ENCODE data around the gene WDR37.
A peak's percentile ranks its signal among the peaks of the same experiment; 100 is the strongest.

The WDR37 gene

GRCh38 chr10:1134156-1134555 is 78.0 kb downstream of the WDR37 start:
- no peak overlapping the region for H3K4me3 ChIP-seq (ENCODE audit: low read length)
- TF ChIP-seq CTCF (IDR thresholded peaks at IDR 0.05; ENCODE audit: insufficient read depth, low read depth, low read length, missing control alignments), result no peak
- no peak for DNase-seq (ENCODE audit: low read depth)

GRCh38 chr10:1136268-1136667 is 80.1 kb downstream of the WDR37 start:
- no peak for DNase-seq (ENCODE audit: low read depth)
- H3K4me3 ChIP-seq (ENCODE audit: low read length), result no peak overlapping the region
- no peak for TF ChIP-seq CTCF (IDR thresholded peaks at IDR 0.05; ENCODE audit: insufficient read depth, low read depth, low read length, missing control alignments)

- no peak for TF ChIP-seq CTCF (IDR thresholded peaks at IDR 0.05; ENCODE audit: insufficient read depth, low read depth, low read length, missing control alignments)
- H3K4me3 ChIP-seq (ENCODE audit: low read length), result no peak overlapping the region
- no peak for DNase-seq (ENCODE audit: low read depth)
These were observed 81.4 kb downstream of the WDR37 start for GRCh38 chr10:1137499-1138163.

- TF ChIP-seq CTCF (IDR thresholded peaks at IDR 0.05; ENCODE audit: insufficient read depth, low read depth, low read length, missing control alignments), result no peak
- DNase-seq (ENCODE audit: low read depth), result no peak
- no peak overlapping the region for H3K4me3 ChIP-seq (ENCODE audit: low read length)
These were observed 82.3 kb downstream of the WDR37 start for GRCh38 chr10:1138529-1138928.

GRCh38 chr10:1141261-1141660 is 85.1 kb downstream of the WDR37 start:
- no peak overlapping the region for H3K4me3 ChIP-seq (ENCODE audit: low read length)
- no peak for TF ChIP-seq CTCF (IDR thresholded peaks at IDR 0.05; ENCODE audit: insufficient read depth, low read depth, low read length, missing control alignments)
- no peak for DNase-seq (ENCODE audit: low read depth)

GRCh38 chr10:1141701-1142100 is 85.5 kb downstream of the WDR37 start:
- no peak for DNase-seq (ENCODE audit: low read depth)
- no peak for TF ChIP-seq CTCF (IDR thresholded peaks at IDR 0.05; ENCODE audit: insufficient read depth, low read depth, low read length, missing control alignments)

GRCh38 chr10:1142596-1142995 is 86.4 kb downstream of the WDR37 start:
- DNase-seq (ENCODE audit: low read depth), result peak; percentile 5
- H3K4me3 ChIP-seq (ENCODE audit: low read length), result no peak overlapping the region
- TF ChIP-seq CTCF (IDR thresholded peaks at IDR 0.05; ENCODE audit: insufficient read depth, low read depth, low read length, missing control alignments), result peak; percentile 49

More at GRCh38 chr10:1141701-1142100, 85.5 kb downstream of the WDR37 start:
- no peak overlapping the region for H3K4me3 ChIP-seq (ENCODE audit: low read length)
